A673 (cell line): ENCODE results near the gene ATXN7L2. TPM values are rescaled to one million over a fixed set of nuclear protein-coding genes. Genes with fewer than 3 reads are reported as not detected.

ENCODE experiments used
- BruUV-seq: library from RNA; stranded (reverse); fragments of 400-500 nt; replicated peaks from 2 replicates; lab custom pipeline; 2021; lab: Mats Ljungman, UMichigan
- CTCF ChIA-PET: fragments of 300-600 bp; sonication (Branson Sonifier 250); formaldehyde crosslinking; loops from one replicate; lab custom pipeline; 2022; ENCODE audit warnings: antibody characterized with exemption; lab: Charles Lee
- POLR2A ChIA-PET: fragments of 300-600 bp; sonication (Branson Sonifier 250); formaldehyde crosslinking; loops from one replicate; lab custom pipeline; 2022; ENCODE audit warnings: antibody characterized with exemption; ENCODE audit not compliant: low non-redundant PET; lab: Charles Lee
- DNase-seq: peaks from one replicate; pipeline ENCODE4 v3.0.0-alpha.2; 2015; ENCODE audit warnings: low spot score
- H3K27ac ChIP-seq: fragments of 200-600 bp; sonication (generic); 2 replicates; pipeline ENCODE4 v1.5.1; 2016; ENCODE audit warnings: mixed run types, low read depth, mild to moderate bottlenecking, mixed read lengths, antibody characterized with exemption, low read length; ENCODE audit not compliant: poor library complexity, severe bottlenecking
- H3K27me3 ChIP-seq: fragments of 200-600 bp; sonication (generic); replicated peaks from 2 replicates; pipeline ENCODE4 v1.6.1; 2017; ENCODE audit warnings: mixed run types, low read depth, mild to moderate bottlenecking, mixed read lengths, antibody characterized with exemption, low read length; ENCODE audit not compliant: insufficient read depth, poor library complexity
- H3K36me3 ChIP-seq: fragments of 200-600 bp; sonication (generic); 2 replicates; pipeline ENCODE4 v1.6.1; 2016; ENCODE audit warnings: mixed run types, mild to moderate bottlenecking, mixed read lengths, antibody characterized with exemption, low read length; ENCODE audit not compliant: insufficient read depth, poor library complexity, severe bottlenecking
- H3K4me1 ChIP-seq: fragments of 200-600 bp; sonication (generic); 2 replicates; pipeline ENCODE4 v1.6.1; 2017; ENCODE audit warnings: mixed run types, mild to moderate bottlenecking, mixed read lengths, antibody characterized with exemption, low read length; ENCODE audit not compliant: insufficient read depth, poor library complexity, severe bottlenecking
- H3K4me3 ChIP-seq: fragments of 200-600 bp; sonication (generic); 2 replicates; pipeline ENCODE4 v1.5.1; 2016; ENCODE audit warnings: low read depth, mixed run types, mild to moderate bottlenecking, mixed read lengths, low read length; ENCODE audit not compliant: poor library complexity, severe bottlenecking
- H3K9me3 ChIP-seq: fragments of 200-600 bp; sonication (generic); 2 replicates; pipeline ENCODE4 v1.6.1; 2016; ENCODE audit warnings: mixed run types, low read depth, mild to moderate bottlenecking, mixed read lengths, antibody characterized with exemption, low read length; ENCODE audit not compliant: poor library complexity, severe bottlenecking
- EZH2 ChIP-seq: fragments of 200-600 bp; sonication (generic); IDR thresholded peaks from 2 replicates; pipeline ENCODE4 v1.6.1; 2017; ENCODE audit warnings: borderline replicate concordance, low read depth, mild to moderate bottlenecking, mixed read lengths, antibody characterized with exemption, low read length; ENCODE audit not compliant: poor library complexity, severe bottlenecking
- intact Hi-C: fragments of 100-400 bp; cut with micrococcal nuclease; formaldehyde crosslinking; loops from one replicate; pipeline ENCODE4 v1.10.0; 2022; ENCODE audit not compliant: unreplicated experiment
- total RNA-seq: library from RNA; stranded (reverse); gene quantifications from 2 replicates; pipeline ENCODE4 v1.2.3, GENCODE V29; 2021
- TF ChIP-seq, protein P1 (sequence below): fragments of 300-800, 200-600 bp; sonication (generic); conservative IDR thresholded peaks from 2 replicates; pipeline ENCODE4 v1.5.1; 2017; ENCODE audit warnings: low read depth, mild to moderate bottlenecking, antibody characterized with exemption, low read length, moderate library complexity, mixed read lengths

ATXN7L2 gene
- total RNA-seq, 1 experiment from 2014 or later: 16.3 TPM

DNA sequence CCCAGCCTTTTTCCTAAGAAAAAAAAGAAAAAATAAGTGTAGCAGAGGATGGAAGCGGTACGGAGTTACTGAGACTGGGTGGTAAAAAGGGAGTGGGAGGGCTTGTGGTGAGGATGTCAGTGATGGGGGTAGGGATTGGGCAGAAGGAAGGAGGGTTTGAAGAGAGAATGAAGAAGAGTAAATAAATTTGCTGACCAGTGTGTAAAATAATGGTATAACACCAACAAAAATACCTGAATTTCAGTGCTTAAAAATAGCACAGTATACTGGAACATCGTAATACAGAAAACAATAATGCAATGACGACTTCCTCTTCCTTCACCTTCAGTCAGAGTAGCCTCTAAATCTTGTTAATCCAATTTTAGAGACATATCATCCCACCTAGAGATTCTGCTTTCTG is 36.2 kb upstream of the ATXN7L2 start:
- POLR2A ChIA-PET: no interaction called here
- peaks cover 59% of the 10 kb centered on the region for H3K27me3 ChIP-seq

DNA sequence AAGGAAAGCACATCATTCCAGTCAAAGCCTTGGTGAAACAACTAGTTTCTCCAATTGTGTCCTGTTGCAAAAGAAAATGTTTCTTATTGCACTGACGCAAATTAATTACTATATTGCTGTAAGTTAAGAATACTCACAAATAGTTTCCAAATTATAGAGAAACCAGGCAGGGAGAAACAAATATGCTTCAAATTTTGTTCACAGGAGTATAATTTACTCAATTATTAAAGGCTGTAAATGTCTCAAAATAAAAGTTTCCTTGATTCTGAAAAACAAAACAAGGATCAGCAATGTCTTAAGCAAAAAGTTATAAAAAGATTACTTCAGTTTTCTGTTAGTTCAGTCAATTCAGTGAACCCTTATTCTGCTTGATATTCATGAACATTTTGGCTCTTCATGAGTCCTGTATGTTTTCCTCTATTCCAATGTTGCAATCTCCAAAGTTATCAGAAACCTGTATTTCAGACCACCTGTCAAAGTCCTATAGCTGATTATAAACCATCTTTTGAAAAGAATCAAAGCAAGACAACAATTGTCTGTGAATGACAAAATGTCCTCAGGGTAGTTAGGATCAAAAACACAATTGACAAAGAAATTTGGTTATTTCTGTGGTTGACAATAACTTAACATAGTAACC is 29.1 kb upstream of the ATXN7L2 start:
- no peak overlapping the region for H3K4me3 ChIP-seq
- H3K27me3 ChIP-seq: peaks cover 36% of the 10 kb centered on the region
- ChIA-PET POLR2A (interaction anchor here (0.7 kb wide), 1 partner anchor 886 kb away, joined by 3 read pairs; no protein-coding TSS in a partner anchor), CTCF (no interaction called here)
- DNase-seq: no peak
- no peaks in the 10 kb centered on the region for H3K4me1 ChIP-seq
- H3K9me3 ChIP-seq: peaks cover 6% of the 10 kb centered on the region
- BruUV-seq: no TSS peak
- TF ChIP-seq, protein P1, sequence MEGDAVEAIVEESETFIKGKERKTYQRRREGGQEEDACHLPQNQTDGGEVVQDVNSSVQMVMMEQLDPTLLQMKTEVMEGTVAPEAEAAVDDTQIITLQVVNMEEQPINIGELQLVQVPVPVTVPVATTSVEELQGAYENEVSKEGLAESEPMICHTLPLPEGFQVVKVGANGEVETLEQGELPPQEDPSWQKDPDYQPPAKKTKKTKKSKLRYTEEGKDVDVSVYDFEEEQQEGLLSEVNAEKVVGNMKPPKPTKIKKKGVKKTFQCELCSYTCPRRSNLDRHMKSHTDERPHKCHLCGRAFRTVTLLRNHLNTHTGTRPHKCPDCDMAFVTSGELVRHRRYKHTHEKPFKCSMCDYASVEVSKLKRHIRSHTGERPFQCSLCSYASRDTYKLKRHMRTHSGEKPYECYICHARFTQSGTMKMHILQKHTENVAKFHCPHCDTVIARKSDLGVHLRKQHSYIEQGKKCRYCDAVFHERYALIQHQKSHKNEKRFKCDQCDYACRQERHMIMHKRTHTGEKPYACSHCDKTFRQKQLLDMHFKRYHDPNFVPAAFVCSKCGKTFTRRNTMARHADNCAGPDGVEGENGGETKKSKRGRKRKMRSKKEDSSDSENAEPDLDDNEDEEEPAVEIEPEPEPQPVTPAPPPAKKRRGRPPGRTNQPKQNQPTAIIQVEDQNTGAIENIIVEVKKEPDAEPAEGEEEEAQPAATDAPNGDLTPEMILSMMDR: no peak
- TF ChIP-seq EZH2: no peak
- H3K36me3 ChIP-seq: no peaks in the 10 kb centered on the region
- intact Hi-C loops: no loop called here
- no peak overlapping the region for H3K27ac ChIP-seq

More for the DNA sequence above, 36.2 kb upstream of the ATXN7L2 start:
- CTCF ChIA-PET: no interaction called here
- no peaks in the 10 kb centered on the region for H3K9me3 ChIP-seq
- no peaks in the 10 kb centered on the region for H3K4me1 ChIP-seq
- TF ChIP-seq, protein P1: no peak
- TF ChIP-seq EZH2: no peak
- DNase-seq: no peak
- H3K36me3 ChIP-seq: no peaks in the 10 kb centered on the region
- no peak overlapping the region for H3K4me3 ChIP-seq
- no peak overlapping the region for H3K27ac ChIP-seq
- intact Hi-C loops: no loop called here
- BruUV-seq: no TSS peak

DNA sequence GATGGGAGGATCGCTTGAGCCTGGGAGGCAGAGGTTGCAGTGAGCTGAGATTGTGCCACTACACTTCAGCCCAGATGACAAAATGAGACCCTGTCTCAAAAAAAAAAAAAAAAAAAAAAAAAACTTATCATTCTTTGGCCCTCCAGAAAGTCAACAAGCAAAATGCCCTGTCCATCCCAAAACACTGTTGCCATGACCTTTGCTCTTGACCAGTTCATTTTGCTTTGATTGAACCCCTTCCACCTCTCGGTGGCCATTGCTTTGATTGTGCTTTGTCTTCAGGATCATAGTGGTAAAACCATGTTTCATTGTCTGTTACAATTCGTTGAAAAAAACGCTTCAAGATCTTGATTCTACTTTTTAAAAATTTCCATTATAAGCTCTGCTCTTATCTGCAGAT is 25.9 kb upstream of the ATXN7L2 start:
- ChIA-PET POLR2A (no interaction called here), CTCF (no interaction called here)
- Histone ChIP-seq H3K27ac (no peak overlapping the region), H3K4me3 (no peak overlapping the region), H3K4me1 (no peaks in the 10 kb centered on the region), H3K9me3 (peaks cover 6% of the 10 kb centered on the region), H3K36me3 (no peaks in the 10 kb centered on the region), H3K27me3 (peaks cover 49% of the 10 kb centered on the region)
- no TSS peak for BruUV-seq
- DNase-seq: no peak
- intact Hi-C loops: no loop called here
- TF ChIP-seq, protein P1: no peak
- TF ChIP-seq EZH2: no peak
